22Rv1 (cell line): ENCODE measurements around the gene ANK2.

Experiments used
- CTCF ChIP-seq: fragments of 450-650 bp; IDR thresholded peaks from 2 replicates; pipeline ENCODE4 v1.5.1; 2017; ENCODE audit warnings: mild to moderate bottlenecking
- ZFX ChIP-seq: fragments of 450-650 bp; IDR thresholded peaks from 2 replicates; pipeline ENCODE4 v1.6.1; 2017; ENCODE audit warnings: antibody characterized with exemption, borderline replicate concordance

- TF ChIP-seq CTCF (no peak), ZFX (no peak)
These were observed 163.2 kb downstream of the ANK2 start for GRCh38 chr4:113212613-113213012.
